Nucleus accumbens (tissue), 56 donors: ENCODE results near the gene COQ9.
"Not testable (repeated sequence)": the region's sequence is repeated elsewhere in the genome, so short reads cannot be mapped to it uniquely, and the experiment has no call there.

Experiments
- DNase-seq, 56 donors: peaks; one replicate each; lab custom pipeline; 2025; lab: John Stamatoyannopoulos, UW

Gene COQ9

GRCh38 chr16:57483725-57484514 lies 36.6 kb downstream of the COQ9 start:
- DNase-seq, result no peak

- DNase-seq, result no peak
These were observed 37.3 kb downstream of the COQ9 start for GRCh38 chr16:57484515-57485005.

GRCh38 chr16:57485091-57485915 lies 38.0 kb downstream of the COQ9 start:
- DNase-seq, result no peak

GRCh38 chr16:57485916-57486857 lies 38.9 kb downstream of the COQ9 start, which contains the start of gene DOK4:
Gene DOK4, minus strand, starts transcription at chr16:57486493. Its CDS starts 6,986 bp downstream, at chr16:57479507.
- DNase-seq, result peak in 49 of 56 donors; percentile 12 to 85 (median 51)

- DNase-seq, result no peak
These were observed 39.9 kb downstream of the COQ9 start for GRCh38 chr16:57486858-57487834.

- no peak for DNase-seq
These were observed 42.0 kb downstream of the COQ9 start for GRCh38 chr16:57489229-57489628.

- DNase-seq, result no peak
These were observed 46.5 kb downstream of the COQ9 start for GRCh38 chr16:57493767-57494166.

GRCh38 chr16:57497121-57497520 lies 49.8 kb downstream of the COQ9 start:
- DNase-seq, result no peak

- DNase-seq, result no peak
These were observed 50.8 kb downstream of the COQ9 start for GRCh38 chr16:57498031-57498430.

GRCh38 chr16:57499941-57500340 lies 52.7 kb downstream of the COQ9 start:
- not testable (repeated sequence) for DNase-seq

- no peak for DNase-seq
These were observed 53.4 kb downstream of the COQ9 start for GRCh38 chr16:57500578-57501111.

- DNase-seq, result no peak
These were observed 54.2 kb downstream of the COQ9 start for GRCh38 chr16:57501492-57501891.

GRCh38 chr16:57502048-57502775 lies 54.9 kb downstream of the COQ9 start:
- no peak for DNase-seq

GRCh38 chr16:57503366-57503765 lies 56.1 kb downstream of the COQ9 start:
- DNase-seq, result no peak

GRCh38 chr16:57504001-57504400 lies 56.7 kb downstream of the COQ9 start:
- no peak for DNase-seq

- no peak for DNase-seq
These were observed 57.2 kb downstream of the COQ9 start for GRCh38 chr16:57504491-57504890.

- no peak for DNase-seq
These were observed 57.9 kb downstream of the COQ9 start for GRCh38 chr16:57505169-57505568.
